Thoracic aorta (tissue), 2 donors: Measurements from ENCODE around the gene KCNQ5. TPM values are rescaled to one million over a fixed set of nuclear protein-coding genes. Genes with fewer than 3 reads are reported as not detected.

Source experiments
- ATAC-seq: fragments of 150-250 bp; one replicate; pipeline ENCODE4 v1.8.0; 2017; ENCODE audit warnings: low read depth; ENCODE audit not compliant: insufficient number of reproducible peaks, low FRiP score
- DNase-seq: peaks from one replicate; pipeline ENCODE4 v3.0.0-alpha.2; 2020; ENCODE audit warnings: low spot score
- H3K27ac ChIP-seq, 2 donors: fragments of 200-600 bp; sonication (generic); 1 replicate in 1 of 2; 2 replicates in 1 of 2; pipeline ENCODE4 v1.5.1; 2016; ENCODE audit warnings: mild to moderate bottlenecking in 2 of 2, moderate library complexity in 2 of 2
- H3K27me3 ChIP-seq: fragments of 200-600 bp; sonication (generic); replicated peaks from 2 replicates; pipeline ENCODE4 v1.6.0; 2016; ENCODE audit warnings: mild to moderate bottlenecking; ENCODE audit not compliant: insufficient read depth
- H3K36me3 ChIP-seq: fragments of 200-600 bp; sonication (generic); one replicate; pipeline ENCODE4 v1.5.1; 2016
- H3K4me1 ChIP-seq, 2 donors: fragments of 200-600 bp; sonication (generic); 1 replicate in 1 of 2; 2 replicates in 1 of 2; pipeline versions ENCODE4 v1.5.1 to v1.6.0; 2016; ENCODE audit warnings: low read depth in 2 of 2, mild to moderate bottlenecking in 1 of 2; ENCODE audit not compliant: control insufficient read depth in 1 of 2
- H3K4me3 ChIP-seq: fragments of 200-600 bp; sonication (generic); 2 replicates; pipeline ENCODE4 v1.5.1; 2016; ENCODE audit warnings: mild to moderate bottlenecking
- H3K9me3 ChIP-seq: fragments of 200-600 bp; sonication (generic); 2 replicates; pipeline ENCODE4 v1.5.1; 2016
- total RNA-seq, 2 donors: library from RNA; depleted of rRNA; stranded (reverse); fragments of >200 nt; gene quantifications; one replicate each; pipeline versions ENCODE4 v1.1.0 to v1.2.3, GENCODE V29; 2016
- TF ChIP-seq, protein P1 (sequence below): fragments of 200-600 bp; sonication (generic); IDR thresholded peaks from one replicate; pipeline ENCODE4 v1.5.1; 2019; ENCODE audit warnings: antibody characterized with exemption

KCNQ5 gene
- total RNA-seq, 2 donors from 2014 or later, result 7.3 to 8.5 TPM

DNA sequence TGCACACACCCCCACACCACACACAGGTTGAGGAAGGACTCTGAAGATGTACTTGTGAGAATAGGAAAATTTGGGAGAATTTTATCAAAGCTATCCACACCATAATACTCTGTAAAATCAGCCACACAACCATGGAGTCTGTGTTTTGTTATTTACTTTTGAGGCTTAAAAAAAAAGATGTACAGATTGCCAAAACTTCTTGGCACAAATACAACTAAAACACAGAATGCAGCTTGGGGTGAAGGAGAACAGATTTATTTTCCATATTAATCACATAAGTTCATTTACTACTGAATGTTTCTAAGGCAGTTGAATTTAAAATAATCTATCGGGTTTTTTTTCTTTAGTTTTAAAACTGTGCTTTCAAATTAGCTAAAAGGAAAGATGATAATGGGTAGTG, 32.8 kb upstream of the KCNQ5 start:
- no peak for ATAC-seq

DNA sequence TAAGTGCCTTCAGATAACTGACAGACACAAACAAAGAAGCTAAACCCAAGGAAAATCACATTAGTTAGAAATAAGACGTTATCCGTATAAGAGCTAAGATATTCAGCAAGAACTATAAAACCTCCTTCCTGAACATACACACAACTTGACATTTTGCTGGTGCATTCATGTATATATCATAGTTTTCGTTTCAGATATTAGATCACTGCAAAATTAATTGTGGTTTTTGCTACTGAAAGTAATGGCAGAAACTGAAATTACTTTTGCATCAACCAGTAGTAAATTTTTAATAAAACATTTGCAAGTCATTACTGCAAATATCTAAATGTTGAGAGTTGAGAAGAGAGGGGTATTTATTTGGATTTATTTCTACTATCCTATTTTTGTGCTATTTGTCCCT, 26.1 kb upstream of the KCNQ5 start:
- DNase-seq (no peak), ATAC-seq (no peak)
- H3K27ac ChIP-seq, result no peak overlapping the region
- H3K36me3 ChIP-seq, result no peaks in the 10 kb centered on the region
- no peak overlapping the region for H3K4me3 ChIP-seq
- H3K4me1 ChIP-seq, result no peaks in the 10 kb centered on the region
- TF ChIP-seq, protein P1, sequence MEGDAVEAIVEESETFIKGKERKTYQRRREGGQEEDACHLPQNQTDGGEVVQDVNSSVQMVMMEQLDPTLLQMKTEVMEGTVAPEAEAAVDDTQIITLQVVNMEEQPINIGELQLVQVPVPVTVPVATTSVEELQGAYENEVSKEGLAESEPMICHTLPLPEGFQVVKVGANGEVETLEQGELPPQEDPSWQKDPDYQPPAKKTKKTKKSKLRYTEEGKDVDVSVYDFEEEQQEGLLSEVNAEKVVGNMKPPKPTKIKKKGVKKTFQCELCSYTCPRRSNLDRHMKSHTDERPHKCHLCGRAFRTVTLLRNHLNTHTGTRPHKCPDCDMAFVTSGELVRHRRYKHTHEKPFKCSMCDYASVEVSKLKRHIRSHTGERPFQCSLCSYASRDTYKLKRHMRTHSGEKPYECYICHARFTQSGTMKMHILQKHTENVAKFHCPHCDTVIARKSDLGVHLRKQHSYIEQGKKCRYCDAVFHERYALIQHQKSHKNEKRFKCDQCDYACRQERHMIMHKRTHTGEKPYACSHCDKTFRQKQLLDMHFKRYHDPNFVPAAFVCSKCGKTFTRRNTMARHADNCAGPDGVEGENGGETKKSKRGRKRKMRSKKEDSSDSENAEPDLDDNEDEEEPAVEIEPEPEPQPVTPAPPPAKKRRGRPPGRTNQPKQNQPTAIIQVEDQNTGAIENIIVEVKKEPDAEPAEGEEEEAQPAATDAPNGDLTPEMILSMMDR, result no peak
- no peaks in the 10 kb centered on the region for H3K9me3 ChIP-seq
- no peaks in the 10 kb centered on the region for H3K27me3 ChIP-seq

More for the DNA sequence above, 32.8 kb upstream of the KCNQ5 start:
- Histone ChIP-seq H3K4me3 (no peak overlapping the region), H3K27ac (no peak overlapping the region), H3K36me3 (no peaks in the 10 kb centered on the region), H3K4me1 (no peaks in the 10 kb centered on the region), H3K9me3 (no peaks in the 10 kb centered on the region), H3K27me3 (no peaks in the 10 kb centered on the region)
- TF ChIP-seq, protein P1, result no peak
- DNase-seq, result no peak

DNA sequence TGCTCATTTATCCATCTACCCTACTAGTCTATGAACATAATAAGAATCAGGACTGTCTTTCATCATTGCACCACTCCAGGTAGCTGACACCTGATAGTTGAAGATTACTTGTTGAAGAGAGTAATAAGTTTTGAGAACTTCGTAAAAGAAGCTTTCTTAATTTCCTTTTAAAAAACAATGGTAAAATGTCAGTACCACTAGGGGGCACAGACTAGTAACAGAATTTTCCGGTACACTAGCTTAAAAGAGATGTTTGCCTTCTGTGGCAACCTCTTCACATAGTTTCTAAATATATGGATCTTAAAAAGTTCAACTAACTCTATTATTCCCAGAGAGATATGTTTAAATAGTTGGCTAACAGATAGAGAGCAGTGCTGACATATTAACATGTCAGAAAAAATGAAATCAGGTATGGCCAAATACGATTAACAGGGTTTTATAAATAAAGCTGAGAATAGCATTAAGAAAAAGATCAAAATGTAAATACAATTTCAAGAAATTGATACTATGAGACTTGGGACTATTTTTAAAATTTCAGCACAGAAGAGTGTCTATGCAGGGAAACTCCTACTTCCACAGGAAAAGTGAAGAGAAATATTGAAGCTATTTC, 5.4 kb upstream of the KCNQ5 start:
- Histone ChIP-seq H3K9me3 (no peaks in the 10 kb centered on the region), H3K36me3 (no peaks in the 10 kb centered on the region), H3K4me1 (peaks cover 9 to 10% of the 10 kb centered on the region in 2 donors), H3K27me3 (no peaks in the 10 kb centered on the region), H3K27ac (no peak overlapping the region), H3K4me3 (no peak overlapping the region)
- no peak for DNase-seq
- ATAC-seq, result no peak
- TF ChIP-seq, protein P1, result peak; percentile 58

DNA sequence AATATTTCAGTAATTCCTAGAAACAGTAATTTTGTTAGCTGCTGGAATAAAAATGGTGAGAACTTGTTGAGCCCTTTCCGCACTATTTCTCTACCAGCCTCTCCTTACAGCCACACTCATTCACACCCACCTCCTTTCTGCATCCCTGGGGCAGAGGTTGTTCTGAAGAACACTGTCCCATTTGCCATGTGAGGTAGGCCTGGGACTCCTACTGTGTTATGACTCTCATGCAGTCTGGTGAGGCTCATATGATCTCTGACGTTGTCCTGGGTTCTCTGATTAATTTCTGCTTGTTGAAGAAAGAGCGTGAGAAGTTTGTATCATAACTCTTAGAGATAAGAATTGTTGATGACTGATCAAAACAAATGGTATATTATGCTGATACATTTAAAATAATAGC, 4.1 kb upstream of the KCNQ5 start:
- ATAC-seq (no peak), DNase-seq (no peak)
- Histone ChIP-seq H3K36me3 (no peaks in the 10 kb centered on the region), H3K9me3 (no peaks in the 10 kb centered on the region), H3K27ac (no peak overlapping the region), H3K4me3 (no peak overlapping the region), H3K27me3 (no peaks in the 10 kb centered on the region), H3K4me1 (peaks cover 9 to 10% of the 10 kb centered on the region in 2 donors)
- TF ChIP-seq, protein P1, result no peak

DNA sequence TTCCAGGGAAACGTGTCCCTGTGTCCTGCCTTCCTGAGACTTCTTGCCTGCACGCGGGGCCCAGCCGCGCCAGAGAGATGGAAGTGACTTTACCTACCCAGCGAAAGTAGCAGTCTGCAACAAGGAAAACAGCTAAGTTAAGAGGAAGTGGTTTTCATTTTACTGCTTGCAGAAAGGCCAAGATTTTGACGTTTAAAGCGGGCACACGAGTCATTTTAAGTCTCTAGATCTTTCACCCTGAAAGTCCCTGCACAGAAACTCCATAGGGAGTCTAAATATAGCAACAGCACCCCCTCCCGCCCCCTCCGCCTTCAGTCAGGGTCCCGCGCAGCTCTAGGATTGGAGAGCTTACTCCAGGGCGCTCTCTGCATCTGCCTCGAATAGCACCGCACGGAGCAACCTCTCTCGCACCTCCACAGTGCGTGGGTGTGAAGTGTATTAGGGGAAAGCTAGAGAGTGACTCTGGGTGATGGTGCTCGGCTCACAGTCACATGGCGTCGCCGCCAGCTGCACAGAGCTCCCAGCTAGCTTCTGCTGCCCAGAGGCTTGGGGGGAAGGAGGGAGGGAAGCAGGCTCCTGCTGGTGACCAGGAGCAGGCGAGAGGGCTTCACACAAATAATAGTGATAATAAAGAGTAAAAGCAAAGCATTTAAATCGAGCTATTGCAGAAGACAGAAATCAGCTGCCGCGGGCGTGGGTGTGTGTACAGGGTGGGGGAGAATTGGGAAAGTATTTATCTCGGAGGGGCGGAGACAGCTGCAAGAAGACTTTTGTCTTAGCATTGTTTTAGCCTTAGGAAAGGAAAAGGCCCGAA, 1.8 kb upstream of the KCNQ5 start:
- TF ChIP-seq, protein P1, result no peak
- peaks cover 15 to 24% of the 10 kb centered on the region in 2 donors for H3K4me1 ChIP-seq
- peak overlapping the region; percentile 87 for H3K4me3 ChIP-seq
- DNase-seq (no peak), ATAC-seq (peak; percentile 13)
- H3K9me3 ChIP-seq, result no peaks in the 10 kb centered on the region
- no peaks in the 10 kb centered on the region for H3K36me3 ChIP-seq
- peak overlapping the region; percentile 78 to 79 for H3K27ac ChIP-seq
- H3K27me3 ChIP-seq, result no peaks in the 10 kb centered on the region
